SU-DHL-6 (cell line): ENCODE data around the gene GNAI2.

Experiments used
- H2AFZ ChIP-seq: fragments of 200-600 bp; sonication (generic); 2 replicates; pipeline ENCODE4 v1.6.1; 2014; ENCODE audit warnings: low read depth, mild to moderate bottlenecking, moderate library complexity, mixed read lengths, antibody characterized with exemption, low read length; ENCODE audit not compliant: severe bottlenecking
- H3F3A ChIP-seq: fragments of 200-600 bp; shearing (Covaris generic); 2 replicates; pipeline ENCODE4 v1.6.0; 2016; ENCODE audit warnings: antibody characterized with exemption, mild to moderate bottlenecking; ENCODE audit not compliant: insufficient read depth
- H3K27ac ChIP-seq: fragments of 200-600 bp; sonication (generic); 2 replicates; pipeline ENCODE4 v1.5.1; 2016; ENCODE audit warnings: low read depth, mild to moderate bottlenecking, low read length, moderate library complexity, mixed read lengths
- H3K27me3 ChIP-seq: fragments of 200-600 bp; sonication (generic), shearing (Covaris generic); 2 replicates; pipeline ENCODE4 v1.6.0; 2014; ENCODE audit warnings: mild to moderate bottlenecking, low read length
- H3K36me3 ChIP-seq: fragments of 200-600 bp; sonication (generic); 2 replicates; pipeline ENCODE4 v1.6.1; 2014; ENCODE audit warnings: mild to moderate bottlenecking, low read length, mixed read lengths
- H3K4me2 ChIP-seq: fragments of 300-600, 200-600 bp; shearing (Covaris generic), sonication (generic); 2 replicates; pipeline ENCODE4 v1.6.0; 2014; ENCODE audit warnings: low read length, low read depth, mild to moderate bottlenecking; ENCODE audit not compliant: poor library complexity, severe bottlenecking
- H3K4me3 ChIP-seq: fragments of 200-600 bp; sonication (generic); 2 replicates; pipeline ENCODE4 v1.5.1; 2014; ENCODE audit warnings: antibody characterized with exemption, low read length, mild to moderate bottlenecking, mixed read lengths; ENCODE audit not compliant: insufficient read depth, poor library complexity, severe bottlenecking
- H3K79me2 ChIP-seq: fragments of 200-600 bp; sonication (generic); 2 replicates; pipeline ENCODE4 v1.6.1; 2014; ENCODE audit warnings: mild to moderate bottlenecking, low read length, moderate library complexity; ENCODE audit not compliant: insufficient read depth
- H3K9ac ChIP-seq: fragments of 200-600 bp; sonication (generic); 2 replicates; pipeline ENCODE4 v1.7.0; 2014; ENCODE audit warnings: mild to moderate bottlenecking, low read length
- H3K9me2 ChIP-seq: fragments of 200-600 bp; sonication (generic); replicated peaks from 2 replicates; pipeline ENCODE4 v1.6.1; 2014; ENCODE audit warnings: low read length; ENCODE audit not compliant: insufficient read depth
- H3K9me3 ChIP-seq: fragments of 200-600 bp; sonication (generic); 2 replicates; pipeline ENCODE4 v1.6.1; 2014; ENCODE audit warnings: low read length, mixed read lengths; ENCODE audit not compliant: insufficient read depth
- H4K20me1 ChIP-seq: fragments of 200-600 bp; sonication (generic); 2 replicates; pipeline ENCODE4 v1.6.1; 2014; ENCODE audit warnings: low read depth, mild to moderate bottlenecking, antibody characterized with exemption, low read length, moderate library complexity, mixed read lengths
- CTCF ChIP-seq: fragments of 200-600 bp; sonication (generic); IDR thresholded peaks from one replicate; pipeline ENCODE4 v1.5.1; 2017; ENCODE audit warnings: antibody characterized with exemption, mild to moderate bottlenecking, low read length, moderate library complexity; ENCODE audit not compliant: insufficient read depth, poor library complexity, severe bottlenecking
- EZH2phosphoT487 ChIP-seq: fragments of 200-600 bp; sonication (generic), shearing (Covaris generic); conservative IDR thresholded peaks from 2 replicates; pipeline ENCODE4 v1.6.1; 2018; ENCODE audit warnings: mild to moderate bottlenecking, antibody characterized with exemption, low read length, moderate library complexity, mixed read lengths

GNAI2 gene

GRCh38 chr3:50221411-50222168 lies 14.4 kb upstream of the GNAI2 start:
- Histone ChIP-seq H3K27ac (no peak overlapping the region), H3F3A (no peaks in the 10 kb centered on the region), H4K20me1 (no peaks in the 10 kb centered on the region), H3K9me2 (no peaks in the 10 kb centered on the region), H3K4me2 (no peak overlapping the region), H3K36me3 (no peaks in the 10 kb centered on the region), H3K79me2 (no peaks in the 10 kb centered on the region), H3K4me3 (no peak overlapping the region), H3K9ac (no peak overlapping the region), H2AFZ (no peak overlapping the region), H3K27me3 (no peaks in the 10 kb centered on the region), H3K9me3 (no peaks in the 10 kb centered on the region)
- TF ChIP-seq CTCF (no peak), EZH2phosphoT487 (no peak)

DNA sequence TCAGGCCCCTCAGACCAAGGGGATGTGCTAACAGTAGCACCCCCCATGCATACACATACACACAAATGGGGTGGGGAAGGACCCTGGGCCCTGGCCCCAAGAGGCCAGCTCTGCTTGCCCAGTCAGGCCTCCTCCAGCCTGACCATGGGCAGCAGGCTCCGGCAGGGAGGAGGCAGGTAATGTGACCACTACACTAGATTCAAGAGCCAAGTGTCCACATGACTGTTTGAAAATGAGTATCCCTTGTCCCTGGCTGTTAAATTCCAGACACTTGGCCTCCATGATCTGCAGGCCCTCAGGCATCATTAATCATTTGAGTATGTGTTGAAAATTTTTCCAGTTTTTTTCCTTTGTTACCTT lies 13.9 kb upstream of the GNAI2 start:
- Histone ChIP-seq H3K79me2 (no peaks in the 10 kb centered on the region), H3K4me3 (no peak overlapping the region), H3K4me2 (no peak overlapping the region), H3K27me3 (no peaks in the 10 kb centered on the region), H3K9me2 (no peaks in the 10 kb centered on the region), H3K9ac (no peak overlapping the region), H3K36me3 (no peaks in the 10 kb centered on the region), H3F3A (no peaks in the 10 kb centered on the region), H4K20me1 (no peaks in the 10 kb centered on the region), H3K9me3 (no peaks in the 10 kb centered on the region), H2AFZ (no peak overlapping the region), H3K27ac (no peak overlapping the region)
- TF ChIP-seq CTCF = no peak
- TF ChIP-seq EZH2phosphoT487 = no peak

DNA sequence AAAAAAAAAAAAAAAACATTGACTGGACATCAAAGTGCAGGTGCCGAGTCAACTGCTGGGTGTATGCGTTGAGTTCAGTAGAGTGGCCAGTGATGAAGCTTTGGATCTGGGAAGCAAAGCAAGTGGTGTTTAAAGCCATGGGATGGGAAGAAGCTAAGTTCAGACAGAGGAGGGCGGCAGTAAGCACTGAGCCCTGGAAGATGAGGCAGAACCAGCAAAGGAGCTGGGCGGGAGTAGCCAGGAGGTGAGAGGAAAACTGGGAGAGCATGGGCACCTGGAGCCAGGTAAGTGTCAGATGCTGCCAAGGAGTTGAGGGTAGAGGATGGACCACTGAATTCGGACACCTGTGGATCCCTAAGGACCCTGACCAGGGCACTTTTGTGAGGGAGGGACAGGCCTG lies 11.4 kb upstream of the GNAI2 start:
- H3K36me3 ChIP-seq = no peaks in the 10 kb centered on the region
- H3K4me3 ChIP-seq = no peak overlapping the region
- no peak overlapping the region for H3K4me2 ChIP-seq
- no peaks in the 10 kb centered on the region for H3K9me3 ChIP-seq
- no peak overlapping the region for H2AFZ ChIP-seq
- H3K9me2 ChIP-seq = no peaks in the 10 kb centered on the region
- no peak overlapping the region for H3K27ac ChIP-seq
- H3K9ac ChIP-seq = no peak overlapping the region
- no peaks in the 10 kb centered on the region for H3K79me2 ChIP-seq
- H3K27me3 ChIP-seq = no peaks in the 10 kb centered on the region
- H3F3A ChIP-seq = no peaks in the 10 kb centered on the region
- TF ChIP-seq CTCF (no peak), EZH2phosphoT487 (no peak)
- H4K20me1 ChIP-seq = no peaks in the 10 kb centered on the region
